HUES64 (cell line): Measurements from ENCODE around the gene OR8G5. TPM values are rescaled to one million over a fixed set of nuclear protein-coding genes. Genes with fewer than 3 reads are reported as not detected.
"Not testable (repeated sequence)": the region's sequence is repeated elsewhere in the genome, so short reads cannot be mapped to it uniquely, and the experiment has no call there.

ENCODE experiments used
- H3K27ac ChIP-seq: 2 replicates; pipeline ENCODE4 v1.7.0; 2013; ENCODE audit warnings: low read depth, low read length, inconsistent platforms
- H3K27me3 ChIP-seq: 2 replicates; pipeline ENCODE4 v1.6.1; 2013; ENCODE audit warnings: mild to moderate bottlenecking, low read length; ENCODE audit not compliant: insufficient read depth
- H3K36me3 ChIP-seq: 2 replicates; pipeline ENCODE4 v1.6.1; 2013; ENCODE audit warnings: mild to moderate bottlenecking, low read length; ENCODE audit not compliant: insufficient read depth
- H3K4me1 ChIP-seq: 2 replicates; pipeline ENCODE4 v1.6.1; 2013; ENCODE audit warnings: mild to moderate bottlenecking, low read length, moderate library complexity; ENCODE audit not compliant: insufficient read depth
- H3K4me3 ChIP-seq: 2 replicates; pipeline ENCODE4 v1.5.1; 2013; ENCODE audit warnings: mild to moderate bottlenecking, low read length, moderate library complexity
- H3K9ac ChIP-seq: 2 replicates; pipeline ENCODE4 v1.6.1; 2013; ENCODE audit warnings: mild to moderate bottlenecking, low read depth, low read length
- H3K9me3 ChIP-seq: 2 replicates; pipeline ENCODE4 v1.6.1; 2013; ENCODE audit warnings: low read depth, low read length; ENCODE audit not compliant: insufficient read depth
- WGBS: fragments of 150-250, 120-280 bp; methylation state at CpG from one replicate; pipeline ENCODE4 v1.1.7; 2013; ENCODE audit warnings: missing lambda C conversion rate; 5-methylcytosine and 5-hydroxymethylcytosine counted together
- polyA plus RNA-seq, 2 experiments: library from polyadenylated mRNA; stranded (reverse); fragments of 50-300 nt; gene quantifications; one replicate each; pipeline ENCODE4 v1.2.3, GENCODE V29; 2013

OR8G5 gene
- polyA plus RNA-seq (2013, experiment 1 of 2): not detected
- polyA plus RNA-seq (2013, experiment 2 of 2): not detected

GRCh38 chr11:124256076-124256475 is at the start of gene OR8G5:
Gene OR8G5 (plus strand): TSS chr11:124256376. CDS start chr11:124264932, 8,556 bp downstream.
- Histone ChIP-seq H3K9me3 (no peaks in the 10 kb centered on the region), H3K27me3 (no peaks in the 10 kb centered on the region), H3K4me3 (no peak within 1 kb of the TSS), H3K27ac (no peak within 1 kb of the TSS), H3K4me1 (no peaks in the 10 kb centered on the region), H3K36me3 (no peaks in the 10 kb centered on the region), H3K9ac (no peak within 1 kb of the TSS)
- WGBS: 82% methylated on average over 4 of the region's 4 CpGs

DNA sequence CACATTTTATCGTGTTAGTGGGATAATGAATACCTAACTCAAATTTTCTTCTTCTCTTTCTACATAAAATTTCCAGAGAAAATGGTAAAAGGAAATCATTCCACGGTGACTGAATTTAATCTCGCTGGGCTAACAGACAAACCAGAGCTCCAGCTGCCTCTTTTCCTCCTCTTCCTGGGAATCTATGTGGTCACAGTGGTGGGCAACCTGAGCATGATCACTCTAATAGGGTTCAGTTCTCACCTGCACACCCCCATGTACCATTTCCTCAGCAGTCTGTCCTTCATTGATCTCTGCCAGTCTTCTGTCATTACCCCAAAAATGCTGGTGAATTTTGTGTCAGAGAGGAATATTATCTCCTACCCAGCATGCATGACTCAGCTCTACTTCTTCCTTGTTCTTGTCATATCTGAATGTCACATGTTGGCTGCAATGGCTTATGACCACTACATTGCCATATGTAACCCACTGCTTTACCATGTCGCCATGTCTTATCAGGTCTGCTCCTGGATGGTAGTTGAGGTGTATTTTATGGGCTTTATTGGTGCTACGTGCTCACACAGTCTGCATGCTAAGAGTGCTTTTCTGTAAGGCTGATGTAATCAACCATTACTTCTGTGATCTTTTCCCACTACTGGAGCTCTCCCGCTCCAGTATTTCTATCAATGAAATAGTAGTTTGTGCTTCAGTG is 48.9 kb upstream of the OR8G5 start:
- H3K9me3 ChIP-seq: no peaks in the 10 kb centered on the region
- no peak overlapping the region for H3K27ac ChIP-seq
- H3K4me1 ChIP-seq: no peaks in the 10 kb centered on the region
- H3K9ac ChIP-seq: no peak overlapping the region
- 87% methylated on average over 5 of the region's 6 CpGs for WGBS
- no peak overlapping the region for H3K4me3 ChIP-seq
- H3K36me3 ChIP-seq: no peaks in the 10 kb centered on the region
- no peaks in the 10 kb centered on the region for H3K27me3 ChIP-seq

- Histone ChIP-seq H3K4me3 (no peak overlapping the region), H3K27ac (no peak overlapping the region), H3K9me3 (no peaks in the 10 kb centered on the region), H3K36me3 (no peaks in the 10 kb centered on the region), H3K4me1 (no peaks in the 10 kb centered on the region), H3K9ac (no peak overlapping the region), H3K27me3 (no peaks in the 10 kb centered on the region)
- 94% methylated on average over 6 of the region's 6 CpGs for WGBS
Measured at GRCh38 chr11:124209824-124210357, 46.3 kb upstream of the OR8G5 start.

GRCh38 chr11:124210421-124210820 is 45.8 kb upstream of the OR8G5 start:
- H3K4me3 ChIP-seq: no peak overlapping the region
- 95% methylated on average over 5 of the region's 5 CpGs for WGBS

DNA sequence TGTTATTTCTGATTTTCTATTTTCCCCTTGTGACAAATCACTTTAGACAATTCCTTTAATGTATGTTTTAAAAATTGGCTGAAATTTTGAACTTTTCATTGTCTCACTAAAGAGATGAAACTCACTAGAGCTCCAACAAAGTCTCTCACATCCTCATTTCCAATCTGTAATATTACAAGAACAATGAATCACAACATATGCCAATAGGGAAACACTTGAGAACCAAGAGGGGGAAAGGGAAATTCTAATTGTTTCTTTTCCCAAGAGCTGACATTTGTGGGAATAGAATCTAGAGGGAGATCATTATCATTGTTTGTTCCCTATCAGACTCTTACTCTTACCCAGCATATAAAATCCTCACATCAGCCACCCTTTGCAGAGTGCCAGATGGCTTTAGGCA is 44.9 kb upstream of the OR8G5 start:
- Histone ChIP-seq H3K9me3 (no peaks in the 10 kb centered on the region), H3K4me1 (no peaks in the 10 kb centered on the region), H3K9ac (no peak overlapping the region), H3K27ac (no peak overlapping the region), H3K4me3 (no peak overlapping the region), H3K27me3 (no peaks in the 10 kb centered on the region), H3K36me3 (no peaks in the 10 kb centered on the region)

More at GRCh38 chr11:124210421-124210820, 45.8 kb upstream of the OR8G5 start:
- H3K9ac ChIP-seq: no peak overlapping the region
- no peaks in the 10 kb centered on the region for H3K9me3 ChIP-seq
- no peaks in the 10 kb centered on the region for H3K36me3 ChIP-seq
- H3K27ac ChIP-seq: no peak overlapping the region
- H3K27me3 ChIP-seq: no peaks in the 10 kb centered on the region
- no peaks in the 10 kb centered on the region for H3K4me1 ChIP-seq

GRCh38 chr11:124214027-124214426 is 42.1 kb upstream of the OR8G5 start:
- 88% methylated on average over 1 of the region's 3 CpGs for WGBS
- no peaks in the 10 kb centered on the region for H3K36me3 ChIP-seq
- no peak overlapping the region for H3K27ac ChIP-seq
- H3K4me1 ChIP-seq: no peaks in the 10 kb centered on the region
- no peaks in the 10 kb centered on the region for H3K9me3 ChIP-seq
- H3K27me3 ChIP-seq: no peaks in the 10 kb centered on the region
- H3K4me3 ChIP-seq: no peak overlapping the region
- no peak overlapping the region for H3K9ac ChIP-seq

DNA sequence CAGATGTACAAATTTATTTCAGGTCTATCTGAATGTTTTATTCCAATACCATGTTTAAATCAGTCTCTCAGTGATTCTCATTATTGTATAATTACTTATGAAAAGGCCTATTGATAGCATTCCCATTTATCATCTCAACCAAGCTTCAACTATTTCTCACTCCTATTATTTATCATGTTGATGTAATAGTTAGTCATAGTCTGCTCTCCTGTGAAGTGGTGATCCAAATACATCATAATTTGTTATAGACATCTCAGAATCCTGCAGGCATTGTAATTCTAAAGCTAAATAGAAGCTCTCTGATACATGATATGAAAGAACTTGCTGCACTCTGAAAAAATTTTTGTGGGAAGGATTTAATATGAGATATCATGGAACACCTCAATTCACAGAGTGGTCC is 37.0 kb upstream of the OR8G5 start:
- no peak overlapping the region for H3K4me3 ChIP-seq

GRCh38 chr11:124222407-124222806 is 33.8 kb upstream of the OR8G5 start:
- no CpG with 5 or more reads among the region's 2 CpGs for WGBS
- Histone ChIP-seq H3K4me1 (no peaks in the 10 kb centered on the region), H3K4me3 (no peak overlapping the region), H3K27me3 (no peaks in the 10 kb centered on the region), H3K9me3 (no peaks in the 10 kb centered on the region), H3K27ac (no peak overlapping the region), H3K36me3 (no peaks in the 10 kb centered on the region), H3K9ac (no peak overlapping the region)

More for the DNA sequence above, 37.0 kb upstream of the OR8G5 start:
- H3K36me3 ChIP-seq: no peaks in the 10 kb centered on the region
- H3K4me1 ChIP-seq: no peaks in the 10 kb centered on the region
- H3K9me3 ChIP-seq: no peaks in the 10 kb centered on the region
- no peaks in the 10 kb centered on the region for H3K27me3 ChIP-seq
- H3K27ac ChIP-seq: no peak overlapping the region
- H3K9ac ChIP-seq: no peak overlapping the region

DNA sequence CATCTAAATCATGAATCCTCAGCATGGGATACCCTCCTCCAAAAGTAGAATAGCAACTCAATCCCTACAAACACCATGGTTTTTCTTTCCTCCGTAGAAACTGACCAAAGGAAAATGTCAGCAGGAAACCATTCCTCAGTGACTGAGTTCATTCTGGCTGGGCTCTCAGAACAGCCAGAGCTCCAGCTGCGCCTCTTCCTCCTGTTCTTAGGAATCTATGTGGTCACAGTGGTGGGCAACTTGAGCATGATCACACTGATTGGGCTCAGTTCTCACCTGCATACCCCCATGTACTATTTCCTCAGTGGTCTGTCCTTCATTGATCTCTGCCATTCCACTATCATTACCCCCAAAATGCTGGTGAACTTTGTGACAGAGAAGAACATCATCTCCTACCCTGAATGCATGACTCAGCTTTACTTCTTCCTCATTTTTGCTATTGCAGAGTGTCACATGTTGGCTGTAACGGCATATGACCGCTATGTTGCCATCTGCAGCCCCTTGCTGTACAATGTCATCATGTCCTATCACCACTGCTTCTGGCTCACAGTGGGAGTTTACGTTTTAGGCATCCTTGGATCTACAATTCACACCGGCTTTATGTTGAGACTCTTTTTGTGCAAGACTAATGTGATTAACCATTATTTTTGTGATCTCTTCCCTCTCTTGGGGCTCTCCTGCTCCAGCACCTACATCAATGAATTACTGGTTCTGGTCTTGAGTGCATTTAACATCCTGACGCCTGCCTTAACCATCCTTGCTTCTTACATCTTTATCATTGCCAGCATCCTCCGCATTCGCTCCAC is 31.4 kb upstream of the OR8G5 start:
- not testable (repeated sequence) for H3K36me3 ChIP-seq, H3K4me3 ChIP-seq, H3K9me3 ChIP-seq, H3K4me1 ChIP-seq, H3K27me3 ChIP-seq, H3K9ac ChIP-seq, H3K27ac ChIP-seq
- WGBS: 75% methylated on average over 9 of the region's 9 CpGs

DNA sequence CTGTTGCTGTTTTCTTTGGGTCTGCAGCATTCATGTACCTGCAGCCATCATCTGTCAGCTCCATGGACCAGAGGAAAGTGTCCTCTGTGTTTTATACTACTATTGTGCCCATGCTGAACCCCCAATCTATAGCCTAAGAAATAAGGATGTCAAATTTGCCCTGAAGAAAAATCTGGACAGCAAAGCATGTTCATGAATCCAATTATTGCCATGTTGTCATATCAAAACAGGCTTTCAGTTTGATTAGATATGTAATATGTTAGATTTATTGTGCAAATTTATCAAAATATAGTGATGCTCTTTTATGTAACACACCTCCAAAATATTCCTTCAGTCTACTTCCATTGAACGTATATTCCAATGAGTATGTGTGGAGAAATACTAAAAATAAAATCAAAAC is 30.7 kb upstream of the OR8G5 start:
- H3K9ac ChIP-seq: no peak overlapping the region
- H3K4me1 ChIP-seq: no peaks in the 10 kb centered on the region
- H3K27ac ChIP-seq: no peak overlapping the region
- no peaks in the 10 kb centered on the region for H3K36me3 ChIP-seq
- H3K9me3 ChIP-seq: no peaks in the 10 kb centered on the region
- WGBS: no CpG with 5 or more reads among the region's 1 CpG
- H3K4me3 ChIP-seq: no peak overlapping the region
- H3K27me3 ChIP-seq: no peaks in the 10 kb centered on the region

GRCh38 chr11:124233376-124233775 is 22.8 kb upstream of the OR8G5 start:
- Histone ChIP-seq H3K27me3 (no peaks in the 10 kb centered on the region), H3K4me1 (no peaks in the 10 kb centered on the region), H3K27ac (no peak overlapping the region), H3K4me3 (no peak overlapping the region), H3K36me3 (no peaks in the 10 kb centered on the region), H3K9me3 (no peaks in the 10 kb centered on the region), H3K9ac (no peak overlapping the region)
- 20% methylated on average over 1 of the region's 1 CpG for WGBS
